ENCODE results near the gene NSG1.
A peak's percentile ranks its signal among the peaks of the same experiment; 100 is the strongest.
"Not testable (repeated sequence)": the region's sequence is repeated elsewhere in the genome, so short reads cannot be mapped to it uniquely, and the experiment has no call there.

NSG1 gene

DNA sequence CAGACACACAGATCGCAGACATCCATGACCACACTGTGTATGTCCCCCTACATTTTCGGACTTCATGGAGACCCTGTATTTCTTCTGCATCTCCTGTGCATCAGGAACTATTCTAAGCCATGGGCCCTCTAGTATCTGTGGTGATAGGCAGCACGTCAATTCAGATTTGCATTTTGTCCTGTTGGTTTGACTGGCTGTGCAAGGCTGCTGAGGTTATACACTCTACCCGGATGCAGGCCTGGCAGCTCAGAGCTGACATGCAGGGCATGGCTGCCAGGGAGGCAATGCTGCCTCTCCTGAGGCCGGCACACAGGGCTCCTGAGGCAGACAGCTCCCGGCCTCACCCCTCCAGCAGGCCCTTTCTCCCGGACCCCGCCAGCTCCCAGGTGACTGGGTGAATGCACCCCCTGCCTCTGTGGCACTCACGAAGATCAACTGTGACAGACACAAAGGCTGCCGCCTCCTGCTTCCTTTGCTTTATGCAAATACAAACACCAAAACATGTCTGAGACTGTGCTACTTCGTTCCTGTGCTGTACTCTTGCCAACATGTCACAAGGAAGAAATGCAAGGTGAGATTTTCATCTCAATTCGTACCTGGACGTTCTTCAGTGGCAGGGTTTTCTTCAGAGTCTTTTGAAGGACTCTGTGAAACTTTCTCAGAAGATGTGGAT, 51.0 kb downstream of the NSG1 start:
- DNase-seq, result no peak

DNA sequence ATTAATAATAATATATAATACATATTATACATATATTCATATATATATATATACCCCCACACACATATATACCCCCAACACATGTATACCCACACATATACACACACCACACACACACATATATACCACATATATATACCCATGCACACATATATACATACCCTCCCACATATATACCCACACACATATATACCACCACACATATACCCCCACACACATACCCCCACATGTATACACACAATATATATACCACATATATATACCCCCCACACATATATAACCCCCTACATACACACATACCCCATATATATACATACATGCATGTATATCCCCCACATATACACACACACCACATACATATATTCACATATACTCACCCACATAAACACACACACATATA, 52.0 kb downstream of the NSG1 start:
- DNase-seq, result no peak

DNA sequence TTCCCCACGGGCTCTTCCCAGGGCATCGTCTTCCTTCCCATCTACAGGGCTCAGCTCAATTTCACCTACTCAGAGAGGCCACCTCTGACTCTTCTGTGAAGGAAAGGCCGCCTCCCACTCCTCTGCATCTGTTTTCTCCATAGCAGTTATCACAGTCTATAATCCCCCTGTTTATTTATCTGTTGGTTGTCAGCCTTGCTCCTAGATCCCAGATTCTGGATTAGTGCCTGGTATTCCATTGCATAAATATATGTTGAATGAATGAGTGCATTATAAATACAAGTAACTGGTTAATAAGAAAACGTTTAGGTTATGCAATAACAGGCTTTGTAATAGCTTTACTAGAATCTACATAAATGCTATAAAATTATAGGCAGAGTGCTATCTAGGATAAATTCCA, 52.9 kb downstream of the NSG1 start:
- DNase-seq, result no peak

DNA sequence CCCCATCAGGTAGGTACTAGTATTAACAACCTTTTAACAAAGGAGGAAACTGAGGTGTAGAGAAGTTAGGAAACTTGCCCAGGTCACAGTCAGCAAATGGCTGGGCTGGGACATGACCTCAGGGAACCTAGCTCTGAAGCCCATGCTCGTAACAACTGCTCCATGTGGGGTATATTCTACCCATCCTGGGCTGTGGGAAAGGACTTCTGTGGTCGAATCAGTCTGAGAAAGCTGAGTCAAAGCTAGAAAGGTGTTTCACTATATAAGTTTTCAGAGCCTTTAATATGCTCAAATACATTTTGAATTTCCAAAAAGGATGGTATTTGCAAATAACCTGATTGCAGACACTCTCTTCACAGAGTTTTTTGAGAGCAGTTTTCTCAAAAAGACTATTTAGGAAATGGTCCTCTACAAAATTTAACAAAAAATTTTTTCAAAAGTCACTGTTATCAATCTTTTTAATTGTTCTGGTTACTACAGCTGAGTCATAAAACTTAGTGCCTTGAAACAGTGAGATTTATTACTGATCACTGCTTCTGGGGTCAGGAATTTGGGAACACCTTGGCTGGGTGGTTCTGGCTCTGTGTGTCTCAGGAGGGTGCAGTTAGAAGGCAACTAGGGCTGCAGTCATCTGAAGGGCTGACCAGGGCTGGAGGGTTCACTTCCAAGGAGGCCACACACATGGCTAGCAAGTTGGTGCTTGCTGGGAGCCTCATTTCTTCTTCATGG, 53.6 kb downstream of the NSG1 start:
- DNase-seq, result no peak

DNA sequence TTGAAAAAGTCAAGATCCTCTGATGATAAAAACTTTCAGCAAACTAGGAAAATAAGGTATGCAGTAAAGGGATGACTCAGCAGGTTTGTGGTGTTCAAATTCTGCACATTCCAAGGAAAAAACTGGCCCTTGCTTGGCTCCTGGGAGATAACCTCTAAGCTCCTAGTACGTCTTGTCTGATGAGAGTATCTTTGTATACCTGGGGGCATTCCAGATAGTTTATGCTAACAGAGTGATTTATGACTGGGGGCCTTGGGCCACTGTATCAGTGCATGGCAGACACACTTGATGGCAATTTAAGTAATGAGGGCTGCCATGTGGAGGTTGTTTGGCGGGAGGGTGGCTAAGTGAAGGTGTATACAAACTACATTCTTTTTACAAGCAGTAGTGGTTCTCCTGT, 56.9 kb downstream of the NSG1 start:
- DNase-seq, result no peak

DNA sequence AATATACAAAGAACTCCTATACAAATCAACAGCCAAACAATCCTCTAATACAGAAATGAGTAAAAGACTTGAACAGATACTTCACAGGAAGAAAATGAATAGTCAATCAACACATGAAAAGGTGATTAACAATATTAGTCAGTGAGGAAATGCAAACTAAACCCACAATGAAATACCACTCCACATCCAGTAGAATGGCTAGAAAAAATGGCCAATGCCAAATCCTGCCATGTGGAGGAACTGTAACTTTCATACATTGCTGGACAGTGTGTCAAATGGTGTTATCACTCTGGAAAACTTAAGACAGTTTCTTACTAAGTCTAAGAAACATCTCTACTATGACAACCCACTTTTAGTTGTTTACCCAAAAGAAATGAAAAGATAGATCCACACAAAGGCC, 59.5 kb downstream of the NSG1 start:
- no peak for DNase-seq

DNA sequence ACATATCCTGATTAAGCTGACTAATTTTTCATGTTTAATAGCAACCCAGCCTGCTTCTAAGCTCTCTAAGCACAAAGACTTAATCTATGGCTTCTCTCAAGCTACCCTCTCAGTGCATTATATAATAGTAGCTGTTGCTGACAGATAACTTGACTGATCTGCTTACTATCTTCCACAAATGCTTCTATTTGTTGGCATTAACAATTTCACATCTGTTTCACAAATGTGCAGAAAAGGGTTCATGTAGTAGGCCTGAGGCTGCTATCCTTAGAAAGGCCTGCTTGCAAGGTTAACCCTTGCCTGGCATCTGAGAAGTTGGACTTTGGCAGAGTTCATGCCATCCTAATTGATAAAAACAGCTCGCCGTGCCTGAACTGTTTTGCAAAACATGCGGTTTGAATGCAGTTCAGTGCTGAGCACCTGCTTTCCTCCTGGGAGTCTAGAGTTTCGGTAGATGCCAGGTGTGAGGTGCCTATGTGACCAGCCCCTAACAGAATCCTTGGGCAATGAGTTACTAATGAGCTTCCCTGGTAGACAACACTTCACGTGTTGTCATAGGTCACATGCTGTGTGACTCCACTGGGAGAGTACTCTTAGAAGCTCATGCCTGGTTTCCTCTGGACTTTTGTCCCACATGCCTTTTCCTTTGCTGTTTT, 68.4 kb downstream of the NSG1 start:
- DNase-seq, result no peak

DNA sequence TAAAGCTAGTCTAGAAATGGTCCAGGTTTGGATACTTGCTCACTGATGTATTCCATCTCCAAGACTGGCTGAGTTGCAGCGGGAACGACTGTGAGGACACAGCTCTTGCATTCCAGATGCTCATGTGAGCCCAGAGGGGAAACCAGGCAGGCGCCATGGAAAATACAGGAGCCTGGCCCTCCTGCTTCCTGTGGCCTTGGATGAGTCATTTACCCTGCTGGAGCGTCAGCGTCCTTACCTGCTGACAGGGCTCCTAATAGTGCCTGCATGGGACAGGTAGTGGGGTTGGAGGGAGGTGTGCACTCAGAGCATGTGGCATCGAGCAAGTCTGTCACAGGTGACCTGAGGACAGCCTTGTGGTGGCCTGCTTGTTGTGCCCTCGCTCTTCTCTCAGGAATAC, 69.4 kb downstream of the NSG1 start:
- DNase-seq, result no peak

DNA sequence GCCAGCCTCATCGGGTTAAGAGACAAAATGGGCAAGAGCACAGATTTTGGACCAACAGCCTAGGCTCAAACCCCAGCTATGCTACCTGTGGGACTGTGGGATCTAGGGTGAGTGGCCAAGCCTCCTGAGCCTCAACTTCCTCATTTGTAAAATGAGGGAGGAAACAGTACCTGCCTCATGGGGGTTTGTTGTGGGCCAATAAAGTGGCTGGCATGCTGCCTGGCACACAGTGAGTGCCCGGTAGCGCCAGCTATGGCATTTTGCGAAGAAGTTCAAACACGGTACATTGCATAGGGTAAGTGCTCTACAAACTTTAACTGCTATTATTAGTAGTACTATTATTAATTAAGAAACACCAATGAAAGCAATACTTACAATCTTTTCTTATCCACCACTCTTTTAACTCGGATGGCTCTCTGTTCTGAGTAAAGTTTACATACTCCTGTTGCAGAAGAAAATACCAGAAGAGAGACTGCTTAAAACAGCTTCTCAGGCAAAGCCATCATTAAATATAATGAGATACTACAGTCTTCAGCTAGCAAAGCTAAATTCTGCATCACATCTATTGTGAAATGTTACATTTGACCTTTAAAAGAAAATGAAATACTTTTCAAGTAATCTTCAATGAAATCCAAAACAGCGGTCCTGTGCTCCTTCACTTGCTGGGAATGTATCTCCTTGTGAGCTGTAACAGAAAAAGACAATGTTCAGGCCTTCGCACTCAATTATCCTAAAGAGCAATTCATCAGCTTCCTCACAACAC, 70.1 kb downstream of the NSG1 start:
- DNase-seq, result no peak

DNA sequence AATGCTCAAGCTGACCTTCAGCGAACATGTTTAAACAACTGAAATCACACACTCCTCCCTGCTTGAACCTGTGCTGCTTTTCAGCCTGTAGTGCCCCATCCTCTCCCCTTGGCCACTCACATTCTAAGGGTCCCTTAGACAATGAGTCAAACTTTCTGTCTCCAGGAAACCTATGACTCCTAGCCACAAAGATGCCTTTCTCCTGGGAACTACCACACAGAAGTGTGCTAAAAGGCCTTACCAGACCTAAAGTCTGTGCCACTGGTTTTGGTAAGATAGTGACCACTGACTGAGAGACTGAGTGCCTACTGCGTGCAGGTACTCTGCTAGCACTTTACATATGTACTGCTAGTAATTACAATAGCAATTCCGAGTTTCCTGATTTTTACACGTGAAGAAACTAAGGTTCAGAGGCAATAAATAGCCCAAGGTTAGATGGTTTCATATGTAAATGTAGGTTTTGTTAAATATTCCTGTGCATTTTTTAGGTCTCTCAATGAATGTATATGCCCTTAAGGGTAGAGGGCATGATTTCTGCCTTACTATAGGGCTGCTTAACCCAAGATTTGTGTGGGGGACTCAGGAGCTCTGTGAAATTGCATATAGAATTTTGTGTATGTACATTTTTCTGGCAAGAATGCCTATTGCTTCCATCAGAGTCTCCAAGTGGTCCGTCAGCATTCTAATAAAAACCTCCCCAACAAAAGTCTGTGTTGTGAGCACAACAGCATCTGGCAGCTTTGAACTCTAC, 71.1 kb downstream of the NSG1 start:
- DNase-seq, result no peak

DNA sequence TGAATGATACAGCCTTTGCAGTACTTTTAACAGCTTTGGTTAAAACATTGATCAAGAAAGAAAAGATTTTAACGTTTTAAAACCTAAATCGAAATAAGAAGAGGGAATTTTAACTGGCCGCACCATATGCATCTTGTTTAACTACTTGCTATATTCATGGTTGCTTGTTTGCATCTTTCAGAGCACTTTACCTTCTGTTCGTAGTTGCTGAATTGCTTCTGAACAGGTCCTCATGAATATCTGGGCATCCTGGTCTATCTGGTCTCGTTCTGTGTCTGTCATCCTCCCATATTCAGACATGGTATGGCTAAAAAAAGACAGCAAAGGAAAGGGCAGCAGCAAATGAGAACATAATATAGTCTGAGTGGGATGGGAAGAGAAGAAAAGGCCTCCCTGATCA, 72.3 kb downstream of the NSG1 start:
- no peak for DNase-seq

DNA sequence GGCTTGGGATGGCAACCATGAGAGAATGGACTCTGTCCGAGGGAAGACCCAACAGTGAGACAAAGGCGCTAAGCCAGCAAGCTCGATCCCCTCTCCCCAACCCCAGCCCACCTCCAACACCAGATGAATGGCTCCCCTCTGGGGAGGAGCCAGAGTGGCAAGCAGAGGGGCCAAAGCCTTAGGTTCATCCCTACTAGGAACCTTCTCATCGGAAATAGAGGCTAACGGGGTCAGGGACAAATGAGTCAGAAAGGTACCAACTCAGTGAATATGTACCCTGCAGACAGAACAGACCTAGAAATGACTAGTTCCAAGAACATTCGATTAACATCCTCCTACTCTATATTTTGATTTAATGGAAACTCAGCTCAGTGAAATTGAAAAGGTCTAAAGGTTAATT, 73.9 kb downstream of the NSG1 start:
- peak; percentile 20 for DNase-seq

DNA sequence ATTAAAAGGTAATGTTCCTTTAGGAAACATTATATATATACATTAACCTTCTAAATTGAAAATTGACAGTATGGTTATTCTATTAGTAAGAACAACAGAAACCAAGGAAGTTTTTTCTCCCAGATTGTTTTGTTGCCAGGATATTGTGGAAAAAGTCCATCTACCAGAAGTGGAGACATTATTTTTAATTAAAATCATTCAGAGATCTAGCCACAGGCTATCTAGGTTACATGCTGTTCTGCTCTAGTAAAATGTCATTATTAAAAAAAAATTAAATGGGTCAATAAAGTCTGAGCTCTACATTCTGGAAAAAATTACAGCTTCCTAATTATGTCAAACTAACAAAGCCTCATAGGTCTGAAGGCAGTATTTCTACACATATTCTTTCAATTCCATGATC, 74.3 kb downstream of the NSG1 start:
- DNase-seq, result no peak

DNA sequence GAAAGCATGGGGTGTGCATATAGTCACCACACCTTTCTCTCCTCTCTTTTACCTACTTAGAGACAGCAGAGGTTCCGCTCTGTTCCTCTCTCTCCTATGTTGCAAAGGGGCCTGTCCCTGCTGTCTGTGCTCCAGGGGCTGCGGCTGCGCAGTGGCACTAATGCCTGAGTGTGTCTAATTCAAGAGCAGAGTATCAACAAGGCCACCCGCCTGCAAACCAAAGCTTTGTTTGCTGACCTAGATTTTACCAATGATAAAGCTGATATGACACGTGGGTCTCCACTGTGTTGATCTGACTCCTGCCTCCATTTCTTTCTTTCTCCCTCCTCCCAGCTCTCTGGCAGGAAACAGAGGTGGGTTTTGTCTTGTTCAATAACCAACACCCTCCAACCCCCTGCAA, 74.9 kb downstream of the NSG1 start:
- peak; percentile 45 for DNase-seq

DNA sequence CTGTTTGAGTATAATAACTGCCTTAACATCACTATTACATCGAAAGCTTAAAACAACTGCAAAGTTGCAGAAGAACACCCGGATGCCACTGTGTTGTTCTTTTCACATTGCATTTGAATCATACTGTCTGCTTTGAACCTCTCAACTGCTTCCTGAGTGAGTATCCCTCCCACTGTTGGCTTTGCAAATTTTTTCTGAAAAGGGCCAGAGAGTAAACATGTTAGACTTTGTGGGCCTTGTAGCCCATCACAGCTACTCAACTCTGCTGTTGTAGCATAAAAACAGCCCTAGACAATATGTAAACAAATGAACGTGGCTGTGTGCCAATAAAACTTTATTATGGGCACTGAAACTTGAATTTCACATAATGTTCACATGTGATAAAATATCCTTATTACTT, 76.1 kb downstream of the NSG1 start:
- no peak for DNase-seq

DNA sequence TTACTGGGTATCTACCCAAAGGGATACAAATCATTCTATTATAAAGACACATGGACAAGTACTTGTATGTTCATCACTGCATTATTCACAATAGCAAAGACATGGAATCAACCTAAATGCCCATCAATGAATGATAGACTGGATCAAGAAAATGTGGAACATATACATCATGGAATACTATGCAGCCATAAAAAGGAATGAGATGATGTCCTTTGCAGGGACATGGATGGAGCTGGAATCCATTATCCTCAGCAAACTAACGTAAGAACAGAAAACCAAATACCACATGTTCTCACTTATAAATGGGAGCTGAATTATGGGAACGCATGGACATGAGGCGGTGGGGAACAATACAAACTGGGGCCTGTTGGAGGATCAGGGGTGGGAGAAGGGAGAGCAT, 78.3 kb downstream of the NSG1 start:
- not testable (repeated sequence) for DNase-seq
